Measurements from ENCODE around the gene TMEM53.
A peak's percentile ranks its signal among the peaks of the same experiment; 100 is the strongest.

TMEM53 gene

DNA sequence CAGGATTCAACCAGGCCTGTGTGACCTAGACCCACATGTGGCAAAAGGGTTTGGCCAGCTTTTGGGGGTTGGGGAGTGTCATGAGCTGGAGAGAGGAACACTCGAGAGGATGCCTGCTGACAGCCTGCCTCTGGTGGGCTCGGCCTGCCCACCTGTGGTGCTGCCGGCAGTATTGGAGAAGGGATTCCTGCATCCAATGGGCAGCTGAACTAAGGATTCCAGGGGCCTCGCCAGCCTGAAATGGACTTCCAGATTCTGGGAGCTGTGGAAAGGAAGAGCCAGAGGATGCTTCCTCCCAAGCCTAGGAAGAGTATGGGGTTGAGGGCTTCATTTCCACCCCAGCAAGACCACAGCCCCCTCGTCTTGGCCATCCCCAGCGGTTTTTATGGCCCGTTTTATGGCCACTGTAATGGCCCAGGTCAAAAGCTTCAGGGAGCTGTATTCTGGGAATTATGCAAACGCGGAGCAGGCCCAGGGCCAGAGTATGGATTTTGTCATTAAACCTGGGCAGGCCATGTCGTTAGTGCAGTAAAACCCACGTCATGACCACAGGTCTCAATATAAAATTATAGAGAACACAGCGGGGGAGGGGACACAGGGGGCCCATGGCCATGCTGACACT is 63.6 kb downstream of the TMEM53 start:
- intact Hi-C loops (cut with DNase I) = no loop called here
- DNase-seq = no peak

DNA sequence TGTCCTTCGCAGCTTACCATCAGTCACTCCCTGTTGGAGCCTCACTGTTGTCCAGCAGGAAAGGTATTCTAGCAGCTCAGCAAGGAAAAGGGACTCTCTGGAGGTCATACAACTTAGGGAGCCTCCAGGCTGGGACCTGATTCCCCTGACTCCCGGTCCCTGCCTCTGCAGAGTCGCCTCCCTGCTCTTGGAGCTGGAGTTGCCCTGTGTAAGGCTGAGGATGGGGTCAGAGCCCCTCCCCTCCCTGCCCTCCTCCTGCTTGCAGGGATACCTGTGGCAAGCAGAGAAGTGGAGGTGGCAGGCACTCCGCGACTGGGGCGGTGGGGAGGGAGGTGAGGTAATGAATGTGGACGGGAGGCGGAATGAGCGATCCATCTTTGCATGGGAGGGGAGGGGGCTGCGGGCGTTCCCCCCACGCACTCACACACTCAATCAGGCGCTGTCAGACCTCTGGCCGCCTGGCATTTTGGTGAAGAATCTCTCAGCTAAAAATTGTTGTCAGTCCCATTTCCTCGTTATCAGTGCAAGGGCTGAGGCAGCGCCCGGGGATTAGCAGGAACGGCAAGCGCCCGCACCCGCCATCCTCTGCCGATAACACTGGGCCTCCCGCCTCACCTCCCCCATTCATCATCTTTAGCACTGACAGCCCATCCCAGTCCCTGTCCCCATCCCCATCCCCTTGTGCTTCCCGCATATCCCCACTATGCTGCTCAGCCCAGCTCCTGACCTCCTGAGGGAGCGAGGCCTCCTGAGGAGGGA is 64.3 kb downstream of the TMEM53 start:
- intact Hi-C loops (cut with DNase I) = loop anchor here (5.0 kb wide), 1 partner anchor 42 kb away; no protein-coding TSS in a partner anchor
- no peak for DNase-seq

DNA sequence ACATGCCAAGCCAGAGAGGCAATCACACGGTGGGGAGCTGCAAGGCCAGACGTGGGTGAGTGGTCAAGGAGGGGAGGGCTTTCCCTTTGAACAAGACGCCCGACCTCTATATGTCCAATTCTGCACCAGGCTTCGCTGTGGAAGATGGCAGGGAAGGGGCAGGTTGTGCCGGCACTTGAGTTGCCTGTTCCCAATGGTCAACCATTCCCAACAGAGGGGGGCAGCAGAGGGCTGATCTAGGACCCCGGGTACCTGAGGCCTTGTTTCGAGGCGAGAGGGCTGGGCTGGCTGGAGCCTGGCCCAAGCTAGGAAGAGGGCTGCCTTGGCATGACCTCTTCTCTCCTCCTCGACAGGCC is 64.9 kb downstream of the TMEM53 start:
- DNase-seq = peak in 5 of 10 donors; percentile 27 to 63 (median 52)
- intact Hi-C loops (cut with DNase I) = loop anchor here (5.0 kb wide), 1 partner anchor 43 kb away; no protein-coding TSS in a partner anchor

DNA sequence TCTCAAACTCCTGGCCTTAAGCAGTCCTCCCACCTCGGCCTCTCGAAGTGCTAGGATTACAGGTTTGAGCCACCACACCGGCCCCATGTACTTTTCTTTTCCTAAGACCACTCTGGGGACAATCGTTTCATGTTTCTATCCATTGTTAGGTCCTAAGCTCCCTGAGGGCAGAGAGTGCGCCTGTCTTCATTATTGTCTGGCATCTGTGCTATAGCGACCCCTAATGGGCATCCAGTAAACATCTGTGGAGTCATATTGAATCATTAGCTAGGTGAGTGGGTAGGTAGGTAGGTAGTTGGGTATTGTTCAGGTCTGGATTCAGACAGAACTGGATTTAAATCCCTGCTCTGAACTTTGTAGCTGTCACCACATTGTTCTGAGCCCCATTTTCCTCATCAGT is 66.1 kb downstream of the TMEM53 start:
- no peak for DNase-seq
- intact Hi-C loops (cut with DNase I) = loop anchor here (5.0 kb wide), 1 partner anchor 44 kb away; no protein-coding TSS in a partner anchor

DNA sequence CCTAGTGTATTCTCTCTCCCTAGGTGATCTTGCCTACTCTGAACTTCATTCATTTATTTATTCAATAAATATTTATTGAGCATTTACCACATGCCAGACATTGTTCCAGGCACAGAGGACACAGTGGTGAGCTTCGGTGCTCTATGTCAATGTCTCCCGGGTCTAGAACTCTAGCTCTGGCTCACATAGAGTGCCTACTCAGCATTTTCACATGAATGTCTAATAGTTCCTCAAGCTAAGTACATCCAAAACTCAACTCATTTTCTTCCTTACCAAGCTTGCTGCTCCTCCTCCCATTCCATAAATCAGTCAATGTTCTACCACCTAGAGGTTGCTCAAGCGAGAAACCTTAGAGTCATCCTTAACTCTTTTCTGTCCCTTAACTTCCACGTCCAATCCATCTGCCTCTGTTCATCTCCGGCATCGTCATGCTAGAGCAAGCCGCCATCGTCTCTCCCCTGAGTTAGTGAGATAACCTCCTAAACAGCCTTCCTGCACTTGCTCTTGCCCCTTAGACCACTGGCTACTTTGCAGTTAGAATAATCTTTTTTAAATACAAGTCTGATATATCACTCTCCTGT is 67.5 kb downstream of the TMEM53 start:
- intact Hi-C loops (cut with DNase I) = loop anchor here (5.0 kb wide), 1 partner anchor 46 kb away; no protein-coding TSS in a partner anchor
- no peak for DNase-seq

DNA sequence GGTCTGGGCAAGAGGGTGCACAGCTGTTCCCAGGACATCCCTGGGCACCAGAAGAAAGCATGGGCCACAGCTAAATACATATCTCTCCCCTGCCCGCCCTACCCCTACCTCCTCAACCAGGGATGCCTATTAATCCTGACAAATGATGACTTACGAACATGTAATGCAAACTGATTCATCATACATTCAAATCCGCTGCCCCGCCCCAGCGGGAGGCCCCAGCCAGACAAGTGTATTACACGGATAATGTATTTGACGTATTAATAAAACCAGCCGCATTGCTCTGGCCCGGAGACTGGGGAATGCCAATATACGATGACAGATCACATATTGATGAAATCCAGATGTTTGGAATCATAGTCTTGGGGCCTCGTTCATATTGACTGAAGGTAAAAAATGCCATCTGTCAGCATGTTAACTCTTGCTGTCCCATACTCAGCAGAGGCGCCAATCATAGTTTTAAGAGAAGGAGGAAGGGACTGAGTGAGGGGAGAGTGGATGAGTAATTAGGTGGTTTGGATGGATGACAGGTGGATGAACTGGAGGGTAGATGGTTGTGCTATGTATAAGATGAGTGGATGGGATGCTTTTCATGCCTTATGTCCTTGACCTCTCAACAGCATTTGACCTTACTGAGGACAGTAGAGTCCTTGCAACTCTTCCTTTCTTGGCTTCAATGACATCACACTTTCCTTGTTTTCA is 68.2 kb downstream of the TMEM53 start:
- intact Hi-C loops (cut with DNase I) = loop anchor here (5.0 kb wide), 1 partner anchor 46 kb away; no protein-coding TSS in a partner anchor
- peak in 1 of 10 donors; percentile 48 for DNase-seq

DNA sequence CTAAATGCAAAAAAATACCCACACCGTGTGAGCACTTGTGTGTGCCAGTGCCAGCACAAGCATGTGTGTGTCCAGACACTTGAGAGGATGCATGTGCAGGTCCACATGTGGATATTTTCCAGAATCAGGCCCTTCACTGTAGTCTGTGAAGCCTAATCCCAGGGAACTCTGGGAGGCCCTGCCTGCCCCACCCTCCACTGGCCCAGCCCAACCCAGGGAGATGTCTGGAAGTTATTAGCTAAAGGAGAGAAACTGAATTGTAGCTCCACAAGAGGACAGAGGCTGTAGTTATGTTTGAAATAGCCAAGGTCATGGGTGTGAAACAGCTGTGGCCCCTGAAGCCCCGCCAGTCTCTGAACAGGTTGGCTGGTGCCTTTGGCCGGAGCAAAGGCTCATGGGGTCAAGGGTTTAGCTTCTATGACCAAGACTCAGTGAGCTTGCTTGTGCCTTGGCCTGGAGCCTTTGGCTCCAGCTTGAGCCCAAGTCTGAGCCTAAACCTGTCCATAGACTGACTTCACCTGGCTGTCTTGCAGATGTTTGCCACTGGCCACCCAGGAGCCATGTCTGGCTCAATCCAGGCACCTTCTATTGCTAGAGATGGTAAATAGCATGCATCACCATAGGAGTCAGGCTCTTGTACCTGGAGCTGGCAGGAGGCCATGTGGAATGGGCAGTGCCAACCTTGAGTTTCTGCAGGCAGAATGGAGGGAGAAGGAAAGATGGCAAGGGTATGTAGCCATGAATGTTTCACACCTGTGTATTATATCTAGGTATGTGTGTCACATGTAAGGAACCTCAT is 69.9 kb downstream of the TMEM53 start:
- peak in 1 of 10 donors; percentile 57 for DNase-seq
- intact Hi-C loops (cut with DNase I) = no loop called here

DNA sequence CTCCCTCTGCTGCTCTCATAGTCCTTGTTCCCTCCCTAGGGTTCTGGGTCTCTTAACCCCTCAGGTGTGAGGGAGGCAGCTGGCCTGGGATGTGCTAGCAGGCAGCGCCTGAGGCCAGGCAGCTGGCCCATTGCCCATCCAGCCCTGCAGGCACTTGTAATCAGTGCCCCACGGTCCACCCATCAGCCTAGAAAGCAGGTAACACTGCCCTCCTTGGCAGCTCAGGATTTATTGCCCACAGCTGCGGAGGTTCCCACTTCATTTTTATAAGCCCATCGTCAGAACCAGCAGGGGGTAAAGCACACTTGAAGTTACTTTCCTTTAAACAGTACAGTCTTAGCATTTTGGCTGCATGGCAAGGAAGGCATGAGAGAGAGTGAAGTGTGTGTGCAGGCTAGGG is 70.6 kb downstream of the TMEM53 start:
- intact Hi-C loops (cut with DNase I) = no loop called here
- peak in 1 of 10 donors; percentile 56 for DNase-seq

Measured in posterior cingulate gyrus (tissue), 11 donors.